Measurements from ENCODE around the gene FGF5.
"Not testable (repeated sequence)": the region's sequence is repeated elsewhere in the genome, so short reads cannot be mapped to it uniquely, and the experiment has no call there.

Gene FGF5

DNA sequence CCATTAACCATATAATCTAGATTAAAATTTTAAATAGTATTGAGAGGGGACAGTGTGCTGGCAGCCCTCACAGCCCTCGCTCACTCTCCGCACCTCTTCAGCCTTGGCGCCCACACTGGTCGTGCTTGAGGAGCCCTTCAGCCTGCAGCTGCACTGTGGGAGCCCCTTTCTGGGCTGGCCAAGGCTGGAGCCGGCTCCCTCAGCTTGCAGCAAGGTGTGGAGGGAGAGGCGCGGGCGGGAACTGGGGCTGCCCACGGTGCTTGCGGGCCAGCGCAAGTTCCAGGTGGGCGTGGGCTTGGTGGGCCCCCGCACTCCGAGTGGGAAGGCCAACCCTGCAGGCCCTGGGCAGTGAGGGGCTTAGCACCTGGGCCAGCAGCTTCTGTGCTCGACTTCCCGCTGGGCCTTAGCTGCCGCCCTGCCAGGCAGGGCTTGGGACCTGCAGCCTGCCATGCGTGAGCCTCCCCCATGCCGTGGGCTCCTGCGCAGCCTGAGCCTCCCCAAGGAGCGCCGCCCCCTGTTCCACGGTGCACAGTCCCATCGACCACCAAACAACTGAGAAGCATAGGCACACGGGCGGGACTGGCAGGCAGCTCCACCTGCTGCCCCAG, 36.3 kb downstream of the FGF5 start:
- DNase-seq: no peak

DNA sequence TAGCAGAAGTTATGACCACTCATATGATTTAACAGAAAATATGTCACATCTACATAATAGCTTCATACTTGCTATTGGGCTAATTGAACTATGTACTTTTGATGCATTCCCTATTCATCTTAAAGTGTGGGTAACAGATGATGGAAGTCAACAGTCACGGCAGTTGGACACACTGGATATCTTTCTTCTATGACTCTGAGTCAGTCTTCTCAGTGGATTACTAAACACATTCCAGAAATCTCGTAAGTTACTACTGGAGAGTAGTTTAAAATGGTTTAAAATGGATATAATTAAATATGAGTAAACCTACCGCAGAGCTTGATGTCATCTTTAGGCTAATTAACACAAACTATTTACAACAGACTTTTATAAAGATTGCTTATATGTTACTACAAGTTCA, 39.0 kb downstream of the FGF5 start:
- no peak for DNase-seq

DNA sequence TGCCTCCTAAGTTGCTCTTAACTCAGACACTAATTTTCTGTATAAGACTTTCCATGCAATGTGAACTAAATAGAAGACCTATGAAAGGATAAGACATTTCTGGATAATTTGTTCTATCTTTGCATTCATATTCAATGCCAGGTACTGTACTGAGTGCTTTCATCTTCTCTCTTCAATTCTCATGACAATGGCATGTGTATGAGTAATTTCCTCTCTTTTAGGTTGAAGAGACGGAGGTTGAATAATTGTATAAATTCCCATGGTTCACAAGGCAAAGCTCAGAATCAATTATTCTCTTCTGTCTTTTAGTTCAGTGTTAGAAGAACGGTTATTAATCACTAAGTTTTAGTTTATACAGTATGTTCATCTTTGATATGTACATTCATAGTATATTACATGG, 39.8 kb downstream of the FGF5 start:
- DNase-seq: no peak

DNA sequence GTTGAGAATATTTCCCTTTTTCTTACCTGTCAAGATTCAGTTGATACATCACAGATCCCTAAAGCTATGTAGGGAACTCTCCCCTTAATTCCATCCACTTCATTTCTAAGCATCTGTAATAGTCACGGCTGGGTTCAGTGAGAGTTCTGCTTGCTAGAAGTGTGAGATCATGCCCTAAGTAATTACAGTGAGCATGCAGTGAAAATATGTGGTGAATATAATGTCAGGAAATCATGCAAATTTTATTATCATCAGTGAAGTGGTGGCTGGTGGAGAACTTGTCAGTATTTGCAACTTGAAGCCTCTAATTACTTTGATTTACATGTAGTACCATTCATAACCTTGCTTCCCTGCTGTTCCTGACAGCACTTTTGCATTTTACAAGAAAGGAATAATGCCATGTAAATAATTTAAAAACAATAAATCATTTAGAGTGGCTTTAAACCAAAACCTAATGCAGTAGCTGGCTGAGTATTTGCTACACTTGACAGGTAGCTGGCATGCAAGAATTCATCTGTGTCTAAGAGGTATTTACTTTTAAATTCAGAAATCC, 40.8 kb downstream of the FGF5 start:
- no peak for DNase-seq

DNA sequence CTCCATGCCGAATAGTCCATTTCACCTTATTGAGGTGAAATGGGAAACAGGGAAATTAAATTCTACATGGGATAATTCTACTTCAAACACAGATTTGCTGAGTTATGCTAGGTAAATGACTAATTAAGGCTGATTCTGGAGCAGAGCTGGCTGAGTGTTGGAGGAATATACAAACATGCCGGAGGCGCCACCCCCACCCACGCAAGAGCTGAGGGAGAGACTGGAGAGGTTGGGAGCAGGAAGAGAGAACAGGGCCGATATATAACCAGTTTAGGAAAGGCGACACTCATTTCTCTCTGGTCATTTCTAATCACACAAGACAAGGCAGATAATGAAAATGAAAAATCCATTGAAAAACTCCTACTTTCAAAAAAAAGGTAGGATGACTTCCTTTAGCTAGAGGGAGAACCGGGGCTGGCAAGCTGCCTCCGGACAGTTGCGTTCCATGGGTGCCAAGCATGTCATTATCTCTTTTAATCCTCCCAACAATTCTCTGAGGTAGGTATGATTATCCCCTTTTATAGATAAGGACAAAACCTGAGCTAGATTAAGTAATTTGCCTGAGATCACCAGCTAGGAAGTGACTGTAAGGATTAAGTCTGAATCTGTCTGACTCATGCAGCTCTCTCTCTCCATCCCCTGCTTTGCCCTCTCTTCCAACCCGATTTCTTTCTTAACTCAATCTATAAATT, 41.5 kb downstream of the FGF5 start:
- no peak for DNase-seq

DNA sequence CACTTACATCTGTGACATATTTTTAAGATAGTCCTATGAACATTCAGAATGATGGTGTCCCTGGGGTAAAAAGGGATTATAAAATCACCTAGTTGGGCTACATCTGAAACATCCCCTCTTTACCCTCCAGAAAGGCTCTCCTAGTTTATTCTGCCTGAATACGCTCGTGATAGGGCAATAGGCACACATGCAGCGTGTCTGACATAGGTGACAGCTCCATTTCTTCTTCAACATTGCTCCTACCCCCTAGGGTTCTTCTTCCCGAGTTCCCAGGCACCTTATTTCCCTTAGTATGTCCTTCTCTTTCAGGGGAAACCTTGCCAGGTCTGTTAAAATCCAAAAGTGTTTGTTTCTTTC, 42.0 kb downstream of the FGF5 start:
- no peak for DNase-seq

DNA sequence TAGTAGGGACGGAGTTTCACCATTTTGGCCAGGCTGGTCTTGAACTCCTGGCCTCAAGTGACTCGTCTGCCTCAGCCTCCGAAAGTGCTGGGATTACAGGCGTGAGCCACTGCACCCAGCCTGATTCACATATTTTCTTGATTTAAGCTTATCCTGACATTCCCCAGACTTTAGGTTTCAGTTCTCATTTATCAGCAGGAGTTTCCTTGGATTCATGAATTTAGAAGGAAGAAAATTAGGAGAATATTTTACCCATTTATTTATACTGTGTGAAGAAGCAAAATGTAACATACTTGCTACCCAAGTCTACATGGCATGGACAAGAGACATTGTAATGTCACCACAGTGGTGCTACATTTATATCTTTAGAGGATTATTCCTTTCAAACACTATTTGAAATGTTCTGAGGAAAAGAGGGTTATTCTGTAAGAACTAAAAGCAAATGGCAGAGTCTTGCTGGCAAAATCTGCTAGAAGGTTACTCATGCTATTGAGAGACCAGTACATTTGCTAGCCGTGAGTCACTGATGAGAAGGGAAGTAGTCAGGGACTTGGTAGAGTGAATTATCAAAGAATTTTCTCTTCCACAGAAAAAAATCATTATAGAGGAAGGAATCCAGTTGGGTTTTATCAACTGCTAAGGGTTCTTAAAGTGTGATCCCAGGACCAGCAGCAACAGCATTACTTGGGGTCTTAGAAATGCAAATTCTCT, 43.0 kb downstream of the FGF5 start:
- DNase-seq: no peak

DNA sequence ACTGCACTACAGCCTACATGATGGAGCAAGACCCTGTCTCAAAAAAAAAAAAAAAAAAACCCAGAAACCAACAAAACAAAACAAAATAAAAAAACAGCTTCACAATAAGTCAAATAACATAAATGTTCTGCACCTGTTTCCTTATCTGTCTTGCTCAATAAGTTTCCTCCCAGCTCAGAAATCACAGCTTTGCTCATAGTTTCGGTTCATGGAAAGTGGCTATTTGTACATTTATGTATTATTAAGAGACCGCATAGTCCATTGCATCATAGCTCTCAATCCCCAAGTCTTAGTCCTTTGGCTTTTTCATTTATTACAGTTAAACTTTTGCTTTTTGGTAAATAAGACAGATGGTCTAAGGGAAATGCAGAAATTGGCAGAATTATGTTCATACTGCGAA, 44.7 kb downstream of the FGF5 start:
- peak; percentile 7 to 19 for DNase-seq

DNA sequence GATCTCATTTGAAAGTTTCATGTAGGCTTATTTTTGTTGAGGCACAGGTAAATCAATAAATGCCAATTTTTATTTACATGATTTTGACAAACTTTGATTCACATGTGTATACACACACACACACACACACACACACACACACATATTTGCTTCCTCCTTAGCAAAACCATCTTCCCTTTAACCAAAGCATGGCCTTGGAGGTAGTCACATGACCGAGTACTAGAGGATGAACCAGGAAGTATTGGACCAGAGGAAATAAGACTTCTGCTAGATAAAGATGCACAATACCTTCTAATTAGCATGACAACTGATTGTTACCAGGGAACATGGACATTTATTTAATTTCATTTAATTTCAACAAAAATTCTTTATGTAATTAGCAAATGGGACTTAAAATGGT, 45.7 kb downstream of the FGF5 start:
- no peak for DNase-seq

DNA sequence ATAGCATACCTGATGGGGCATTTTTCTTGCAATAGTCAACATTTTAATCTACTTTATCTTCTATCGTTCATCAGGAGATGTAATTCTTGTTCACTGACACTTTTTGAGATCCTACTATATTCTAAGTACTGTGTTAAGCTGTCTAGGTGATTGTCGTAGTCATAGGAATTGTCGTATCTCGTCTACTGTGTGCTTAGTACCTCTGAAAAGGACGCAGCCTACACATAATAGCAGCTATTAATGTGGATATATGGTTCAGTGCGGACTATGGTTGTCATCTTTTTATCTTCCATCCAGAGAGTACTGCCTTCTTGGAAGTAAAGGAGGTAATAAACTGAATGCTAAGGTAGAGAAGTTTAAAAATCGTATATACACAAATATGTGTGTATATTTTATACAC, 47.2 kb downstream of the FGF5 start:
- DNase-seq: no peak

DNA sequence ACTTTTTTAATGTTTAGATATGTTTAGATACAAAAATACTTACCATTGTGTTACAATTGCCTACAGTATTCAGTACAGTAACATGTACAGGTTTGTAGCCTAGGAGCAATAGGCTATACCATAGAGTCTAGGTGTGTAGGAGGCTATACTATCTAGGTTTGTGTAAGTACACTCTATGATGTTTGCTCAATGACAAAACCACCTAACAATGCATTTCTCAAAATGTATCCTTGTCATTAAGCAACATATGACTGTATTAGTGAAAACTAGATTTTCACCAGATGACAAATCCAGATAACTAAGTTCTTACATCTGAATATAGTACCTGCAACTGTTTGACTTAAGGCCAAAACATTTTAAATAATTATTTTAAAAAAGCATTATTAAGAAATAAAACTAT, 49.4 kb downstream of the FGF5 start:
- not testable (repeated sequence) for DNase-seq

DNA sequence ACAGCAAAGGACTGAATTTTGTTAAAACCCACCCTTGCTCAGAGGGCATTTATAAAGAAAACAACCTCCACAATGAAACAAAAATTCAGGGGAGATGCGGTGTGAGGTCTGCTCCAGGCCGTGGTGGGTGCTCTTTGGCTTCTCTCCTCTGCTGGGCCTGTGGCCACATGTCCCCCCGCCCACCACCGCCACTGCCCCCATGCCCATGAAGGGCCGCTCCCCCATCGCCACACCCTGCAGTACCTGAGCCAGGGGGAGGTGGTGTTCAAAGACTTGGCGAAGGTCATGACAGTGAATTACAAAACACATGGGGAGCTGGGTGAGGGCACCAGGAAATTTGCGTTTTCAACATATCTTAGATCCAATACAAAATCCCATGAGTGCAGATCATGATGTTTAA, 54.9 kb downstream of the FGF5 start:
- no peak for DNase-seq

DNA sequence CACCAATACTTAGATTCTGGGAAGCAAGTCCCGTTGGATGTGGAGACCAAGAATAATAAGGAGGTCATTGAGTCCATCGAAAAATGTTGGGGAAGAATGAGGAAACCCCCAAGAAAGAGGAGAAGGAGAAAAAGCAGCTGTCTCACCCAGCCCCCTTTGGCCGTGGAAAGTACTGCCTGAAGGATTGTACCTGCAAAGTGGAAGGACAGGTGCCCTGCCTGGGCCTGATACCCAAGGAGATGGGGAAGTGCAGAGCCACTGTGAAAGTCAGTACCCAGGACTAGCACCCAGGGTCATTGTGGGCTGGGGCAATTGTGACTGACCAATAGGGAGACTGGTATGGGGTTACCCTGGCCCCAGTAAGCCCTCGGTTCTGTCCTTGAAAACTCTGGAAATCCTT, 55.3 kb downstream of the FGF5 start:
- DNase-seq: no peak

DNA sequence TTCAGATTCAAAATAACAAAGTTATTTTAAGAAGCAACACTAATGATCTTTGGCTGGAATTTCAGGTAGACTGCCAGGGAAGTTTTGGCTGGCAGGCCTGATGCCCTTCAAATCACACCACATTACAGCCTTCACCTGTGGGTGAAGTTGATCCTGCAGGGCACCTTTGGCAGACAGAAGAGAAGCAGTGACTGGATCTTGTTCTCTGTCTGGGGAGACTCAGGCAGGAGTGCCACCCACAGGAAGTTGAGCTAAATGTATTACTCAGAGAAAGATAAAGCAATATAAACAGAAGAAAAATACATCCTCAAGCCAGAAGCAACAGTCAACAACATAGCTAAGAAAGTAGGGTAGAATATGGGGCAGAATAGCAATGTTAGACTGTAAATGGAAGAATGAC, 56.3 kb downstream of the FGF5 start:
- DNase-seq: no peak

DNA sequence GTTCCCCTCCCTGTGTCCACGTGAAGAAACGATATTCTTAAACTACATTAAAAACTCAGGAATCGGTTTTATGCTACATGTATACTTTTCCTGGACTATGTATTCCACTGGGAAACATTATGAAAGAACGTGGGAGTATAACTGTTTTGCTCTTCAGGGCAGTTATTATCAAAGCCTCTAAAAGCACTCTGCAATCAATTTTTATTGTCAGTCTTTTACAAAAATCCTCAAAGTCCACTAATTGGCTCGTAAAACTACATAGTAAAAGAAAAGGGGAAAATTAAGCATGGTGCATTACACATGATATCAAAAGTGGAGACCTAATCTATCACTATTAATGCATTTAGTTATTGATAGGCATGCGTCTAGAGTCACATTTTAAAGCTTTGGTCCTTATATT, 57.7 kb downstream of the FGF5 start:
- no peak for DNase-seq

DNA sequence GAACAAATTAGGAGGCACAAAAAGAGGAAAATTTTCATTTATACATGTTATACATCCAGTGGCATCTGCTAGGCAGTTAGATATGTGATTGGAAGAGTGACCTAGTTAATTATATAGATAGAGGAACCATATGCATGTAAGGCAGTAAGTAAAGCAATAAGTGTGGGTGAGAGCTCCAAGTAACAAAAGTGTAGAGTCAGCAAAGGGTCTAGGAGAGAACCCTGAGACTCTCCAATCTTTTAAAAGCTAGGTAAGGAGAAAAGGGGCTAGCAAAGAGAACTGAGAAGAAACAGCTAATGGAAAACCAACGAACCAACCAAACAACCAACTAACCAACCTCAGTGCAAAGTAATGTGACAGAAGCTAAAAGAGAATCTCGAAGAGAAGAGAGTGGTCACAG, 65.2 kb downstream of the FGF5 start:
- DNase-seq: no peak

DNA sequence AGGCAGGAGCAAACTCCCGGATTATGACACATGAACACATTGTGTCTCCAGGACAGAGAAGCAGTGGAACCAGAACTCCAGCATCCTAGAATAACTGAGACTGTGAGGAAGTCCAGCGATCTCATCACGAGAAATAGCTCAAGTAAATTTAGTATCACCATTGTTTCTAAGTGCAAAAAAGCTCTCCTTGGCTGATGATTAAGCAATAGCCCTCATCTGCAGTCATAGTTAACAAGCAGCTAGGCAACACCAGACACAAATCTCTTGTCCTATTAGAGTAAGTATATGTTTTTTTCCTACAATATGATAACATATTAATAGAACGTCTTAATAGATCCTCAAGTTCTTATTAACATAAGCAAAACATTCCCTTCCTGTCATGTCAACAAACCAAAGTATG, 66.7 kb downstream of the FGF5 start:
- no peak for DNase-seq

DNA sequence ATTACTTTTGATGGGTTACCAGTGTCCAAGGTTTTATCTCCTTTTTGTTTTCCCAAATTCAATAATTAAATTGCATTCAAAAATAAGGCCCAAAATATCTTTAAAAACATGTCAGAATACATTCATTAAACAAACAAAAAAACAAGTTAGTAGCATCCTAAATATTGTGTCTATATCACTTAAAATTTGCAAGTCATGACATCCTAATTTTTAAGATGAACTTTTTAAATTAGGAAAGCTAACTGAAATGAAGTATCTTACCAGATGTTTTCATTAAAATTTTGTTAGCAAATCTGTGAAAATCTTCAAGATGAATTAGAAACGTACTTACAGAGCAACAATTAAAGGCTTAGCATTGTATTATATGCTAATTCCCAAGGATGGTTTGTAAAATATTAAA, 68.1 kb downstream of the FGF5 start:
- no peak for DNase-seq

DNA sequence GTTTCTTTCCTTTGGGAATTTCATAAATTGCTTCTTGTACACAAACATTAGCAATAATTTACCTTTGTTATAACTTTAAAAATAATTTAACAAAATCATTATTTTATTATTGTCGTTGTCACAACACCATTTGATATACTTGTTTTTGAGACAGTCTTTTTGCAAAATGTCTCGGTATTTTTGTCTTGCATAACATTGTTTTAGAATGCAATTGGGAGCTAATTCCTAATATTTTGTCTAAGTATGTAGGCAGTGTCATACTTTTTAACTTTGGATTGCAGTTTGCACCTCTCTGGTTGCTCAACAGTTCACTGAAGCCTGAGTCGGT, 68.7 kb downstream of the FGF5 start:
- no peak for DNase-seq

DNA sequence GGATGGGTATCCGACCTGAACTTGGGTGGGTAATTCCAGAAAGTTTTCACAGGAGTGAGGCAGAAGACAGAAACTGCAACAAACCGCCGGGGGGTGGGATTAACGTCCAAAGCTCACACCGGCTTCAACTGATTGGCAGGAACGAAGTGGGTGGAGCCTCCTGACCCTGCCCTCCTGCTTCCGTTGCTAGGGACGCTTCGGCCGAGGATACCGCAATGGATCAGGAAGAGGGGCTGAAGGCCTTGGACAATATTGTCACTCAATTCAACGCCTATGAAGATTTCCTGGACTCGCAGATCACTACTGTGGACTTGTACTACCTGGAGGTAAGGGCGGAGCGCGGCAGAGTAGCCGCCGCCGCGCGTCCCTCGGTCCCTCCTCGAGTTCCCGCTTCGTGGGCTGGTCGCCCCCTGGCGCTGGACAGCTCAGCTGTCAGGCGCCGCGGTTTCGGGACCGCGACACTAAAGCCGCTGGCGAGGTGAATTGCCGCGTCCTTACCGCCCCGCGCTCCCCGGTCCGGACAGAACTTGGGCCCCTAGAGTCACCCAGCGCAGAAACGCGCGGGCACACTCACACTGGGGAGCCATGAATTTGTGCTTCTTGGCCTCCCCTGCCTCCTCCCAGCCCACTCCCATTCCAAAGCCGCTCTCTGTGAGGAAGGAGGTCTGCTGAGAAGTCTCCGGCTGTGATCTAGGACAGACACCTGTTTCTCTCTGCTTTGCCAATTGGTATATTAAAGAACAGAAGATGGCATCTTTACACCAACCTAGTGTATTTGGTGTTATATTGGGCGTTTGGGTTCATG, 69.3 kb downstream of the FGF5 start, which contains the start of gene CFAP299:
Gene CFAP299 (plus strand): TSS at position 177 of the 805 bp plus-strand sequence.
- peak; percentile 87 to 90 for DNase-seq

DNA sequence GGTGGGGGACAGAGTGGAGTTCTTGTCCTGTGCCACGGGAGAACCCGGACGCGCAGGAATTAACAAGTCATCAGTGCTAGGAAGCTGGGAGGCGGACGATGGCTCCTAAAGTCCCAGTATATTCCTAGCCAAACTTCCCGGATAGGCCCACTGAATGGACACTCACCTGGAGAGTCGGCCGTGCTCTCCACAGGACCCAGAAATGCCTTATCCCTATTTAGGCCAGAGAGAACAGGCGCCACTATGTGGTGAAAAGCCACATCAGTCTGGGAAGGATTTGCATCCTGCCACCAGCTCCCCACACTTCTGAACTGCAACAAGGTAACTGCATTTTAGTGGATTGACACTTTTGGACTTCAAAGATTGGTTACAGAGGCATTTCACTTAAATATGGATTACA, 70.1 kb downstream of the FGF5 start:
- no peak for DNase-seq

DNA sequence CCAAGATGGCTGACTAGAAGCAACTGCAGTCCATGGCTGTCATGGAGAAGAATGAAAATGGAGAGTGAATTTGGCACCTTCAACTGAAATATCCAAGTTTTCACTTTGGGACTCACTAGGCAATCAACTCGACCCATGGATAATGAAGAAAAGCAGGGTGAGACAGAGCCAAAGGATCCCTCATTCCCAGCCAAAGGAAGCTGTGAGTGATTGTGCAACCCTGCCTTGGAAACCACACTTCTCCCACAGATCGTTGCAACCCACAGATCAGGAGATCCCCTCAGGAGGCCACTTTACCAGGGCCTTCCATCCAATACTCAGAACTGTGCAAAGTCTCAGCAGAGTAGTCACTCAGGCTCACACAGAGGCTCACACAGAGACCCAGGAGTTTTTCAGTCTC, 73.6 kb downstream of the FGF5 start:
- peak; percentile 6 to 32 for DNase-seq
